ENCODE results near the gene SPECC1.
"Not testable (repeated sequence)": the region's sequence is repeated elsewhere in the genome, so short reads cannot be mapped to it uniquely, and the experiment has no call there.

Gene SPECC1

GRCh38 chr17:20094777-20095176, 85.6 kb downstream of the SPECC1 start:
- DNase-seq = no peak

- no peak for DNase-seq
Measured at GRCh38 chr17:20095336-20096080, 86.3 kb downstream of the SPECC1 start.

GRCh38 chr17:20096430-20096829, 87.3 kb downstream of the SPECC1 start:
- DNase-seq = no peak

GRCh38 chr17:20097330-20097729, 88.2 kb downstream of the SPECC1 start:
- DNase-seq = no peak

- no peak for DNase-seq
Measured at GRCh38 chr17:20098314-20098713, 89.2 kb downstream of the SPECC1 start.

- DNase-seq = not testable (repeated sequence)
Measured at GRCh38 chr17:20100806-20101205, 91.6 kb downstream of the SPECC1 start.

- no peak for DNase-seq
Measured at GRCh38 chr17:20103454-20104446, 94.6 kb downstream of the SPECC1 start.

GRCh38 chr17:20105539-20106280, 96.6 kb downstream of the SPECC1 start:
- no peak for DNase-seq

- not testable (repeated sequence) for DNase-seq
Measured at GRCh38 chr17:20106446-20106845, 97.3 kb downstream of the SPECC1 start.

- DNase-seq = no peak
Measured at GRCh38 chr17:20109076-20109475, 99.9 kb downstream of the SPECC1 start.

- DNase-seq = no peak
Measured at GRCh38 chr17:20111538-20111937, 102.4 kb downstream of the SPECC1 start.

- no peak for DNase-seq
Measured at GRCh38 chr17:20114466-20114865, 105.3 kb downstream of the SPECC1 start.

GRCh38 chr17:20116683-20117309, 107.6 kb downstream of the SPECC1 start:
- peak; percentile 69 to 74 for DNase-seq

GRCh38 chr17:20118280-20118679, 109.1 kb downstream of the SPECC1 start:
- DNase-seq = no peak

- DNase-seq = peak; percentile 13 to 16
Measured at GRCh38 chr17:20120836-20121235, 111.7 kb downstream of the SPECC1 start.

- peak; percentile 62 to 78 for DNase-seq
Measured at GRCh38 chr17:20121359-20122253, 112.4 kb downstream of the SPECC1 start.

GRCh38 chr17:20122254-20122879, 113.2 kb downstream of the SPECC1 start:
- peak; percentile 78 to 81 for DNase-seq

GRCh38 chr17:20123209-20123608, 114.0 kb downstream of the SPECC1 start:
- no peak for DNase-seq

- no peak for DNase-seq
Measured at GRCh38 chr17:20125724-20126123, 116.6 kb downstream of the SPECC1 start.

GRCh38 chr17:20127360-20128035, 118.3 kb downstream of the SPECC1 start:
- DNase-seq = no peak
